Stimulated activated naive CD4-positive, alpha-beta T cell (primary cell): ENCODE data around the gene TNNT3.

Experiments
- DNase-seq, 6 experiments: peaks; one replicate each; lab custom pipeline; 2025; lab: John Stamatoyannopoulos, UW

Gene TNNT3

GRCh38 chr11:1922481-1923081 is 3.1 kb downstream of the TNNT3 start:
- DNase-seq = no peak

- no peak for DNase-seq
These were observed 3.9 kb downstream of the TNNT3 start for GRCh38 chr11:1923201-1923956.

- no peak for DNase-seq
These were observed 4.7 kb downstream of the TNNT3 start for GRCh38 chr11:1924181-1924580.

- no peak for DNase-seq
These were observed 5.3 kb downstream of the TNNT3 start for GRCh38 chr11:1924646-1925372.

- no peak for DNase-seq
These were observed 6.1 kb downstream of the TNNT3 start for GRCh38 chr11:1925373-1926155.

- DNase-seq = no peak
These were observed 6.9 kb downstream of the TNNT3 start for GRCh38 chr11:1926156-1927025.

- DNase-seq = no peak
These were observed 7.7 kb downstream of the TNNT3 start for GRCh38 chr11:1927026-1927847.

- no peak for DNase-seq
These were observed 8.5 kb downstream of the TNNT3 start for GRCh38 chr11:1927848-1928469.

- no peak for DNase-seq
These were observed 9.0 kb downstream of the TNNT3 start for GRCh38 chr11:1928470-1928890.

- DNase-seq = no peak
These were observed 9.5 kb downstream of the TNNT3 start for GRCh38 chr11:1928891-1929541.

- DNase-seq = no peak
These were observed 10.3 kb downstream of the TNNT3 start for GRCh38 chr11:1929621-1930461.

- DNase-seq = peak in 1 of 6 experiments; percentile 17
These were observed 10.9 kb downstream of the TNNT3 start for GRCh38 chr11:1930462-1930830.

- no peak for DNase-seq
These were observed 12.0 kb downstream of the TNNT3 start for GRCh38 chr11:1931341-1932104.

GRCh38 chr11:1932105-1932480 is 12.6 kb downstream of the TNNT3 start:
- DNase-seq = no peak

GRCh38 chr11:1932681-1933080 is 13.2 kb downstream of the TNNT3 start:
- no peak for DNase-seq

GRCh38 chr11:1933416-1934334 is 14.2 kb downstream of the TNNT3 start:
- no peak for DNase-seq
